Measurements from ENCODE around the gene PITX1.

PITX1 gene

DNA sequence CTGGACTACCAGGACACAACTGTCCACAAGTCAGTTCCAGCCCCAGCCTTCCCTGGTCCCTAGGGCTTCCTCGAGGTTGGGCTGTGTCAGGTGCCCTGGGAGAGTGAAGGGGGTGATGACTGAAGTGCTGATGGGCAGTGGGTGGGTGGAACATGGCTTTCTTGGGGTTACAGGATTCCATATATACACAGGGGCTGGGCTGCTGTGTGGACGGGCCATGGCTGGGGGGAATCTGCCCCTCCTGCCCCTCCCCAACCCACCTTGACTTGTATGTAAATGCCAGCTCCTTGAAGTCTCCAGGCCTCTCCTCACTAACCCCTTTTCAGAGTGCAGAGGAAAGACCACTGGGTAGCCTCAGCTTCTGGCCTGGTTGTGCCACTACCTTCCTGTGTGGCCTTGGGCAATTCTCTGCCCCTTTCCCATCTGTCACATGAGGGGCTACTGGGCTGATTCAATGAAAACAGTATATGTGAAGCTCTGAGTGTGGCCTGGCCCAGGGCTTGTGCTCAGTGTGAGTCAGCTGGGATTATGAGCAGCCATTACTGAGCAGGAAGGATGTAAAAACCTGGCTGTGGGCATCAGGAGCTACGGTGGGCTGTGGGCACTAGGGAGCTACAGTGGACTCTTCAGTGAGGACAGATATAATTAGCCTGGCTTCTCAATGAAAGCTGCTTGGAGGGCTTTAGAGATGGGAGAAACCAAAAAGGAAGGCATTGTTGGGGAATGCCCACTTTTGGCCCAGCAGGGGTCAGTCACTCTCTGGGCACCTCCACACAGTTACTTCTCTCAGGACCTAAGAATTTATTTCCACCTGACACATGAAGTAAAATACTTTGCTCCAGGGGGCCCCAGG lies 23.3 kb downstream of the PITX1 start:
- WGBS (ENCODE audit: insufficient coverage) = 85% methylated on average over 3 of the region's 3 CpGs
- no peaks in the 10 kb centered on the region for H3K4me1 ChIP-seq (ENCODE audit: control extremely low read depth in 1 of 4, control insufficient read depth in 4 of 4, insufficient read depth in 4 of 4, low read length in 3 of 4)
- H3K27me3 ChIP-seq (replicated peaks in 2 of 5; ENCODE audit: control insufficient read depth in 4 of 5, insufficient read depth in 5 of 5, low read length in 4 of 5) = peaks cover 0 to 6% (median 0%) of the 10 kb centered on the region in 5 experiments
- no peaks in the 10 kb centered on the region for H3K36me3 ChIP-seq (ENCODE audit: control insufficient read depth in 4 of 4, insufficient read depth in 4 of 4, low read length in 3 of 4)
- H3K27ac ChIP-seq (ENCODE audit: insufficient read depth in 1 of 2, low read depth in 1 of 2, low read length in 2 of 2, poor library complexity in 1 of 2, severe bottlenecking in 2 of 2) = no peak overlapping the region
- H3K9me3 ChIP-seq (ENCODE audit: control extremely low read depth in 1 of 5, control insufficient read depth in 4 of 5, insufficient read depth in 2 of 5, low read depth in 1 of 5, low read length in 4 of 5) = no peaks in the 10 kb centered on the region
- CTCF ChIA-PET = interaction anchor here (0.6 kb wide), 1 partner anchor 24 kb away, joined by 3 read pairs; no protein-coding TSS in a partner anchor
- H3K4me3 ChIP-seq (ENCODE audit: control insufficient read depth in 1 of 7, extremely low read depth in 1 of 7, insufficient read depth in 4 of 7, low read depth in 2 of 7, low read length in 6 of 7) = no peak overlapping the region
- no peak for DNase-seq
- POLR2A ChIA-PET = no interaction called here

DNA sequence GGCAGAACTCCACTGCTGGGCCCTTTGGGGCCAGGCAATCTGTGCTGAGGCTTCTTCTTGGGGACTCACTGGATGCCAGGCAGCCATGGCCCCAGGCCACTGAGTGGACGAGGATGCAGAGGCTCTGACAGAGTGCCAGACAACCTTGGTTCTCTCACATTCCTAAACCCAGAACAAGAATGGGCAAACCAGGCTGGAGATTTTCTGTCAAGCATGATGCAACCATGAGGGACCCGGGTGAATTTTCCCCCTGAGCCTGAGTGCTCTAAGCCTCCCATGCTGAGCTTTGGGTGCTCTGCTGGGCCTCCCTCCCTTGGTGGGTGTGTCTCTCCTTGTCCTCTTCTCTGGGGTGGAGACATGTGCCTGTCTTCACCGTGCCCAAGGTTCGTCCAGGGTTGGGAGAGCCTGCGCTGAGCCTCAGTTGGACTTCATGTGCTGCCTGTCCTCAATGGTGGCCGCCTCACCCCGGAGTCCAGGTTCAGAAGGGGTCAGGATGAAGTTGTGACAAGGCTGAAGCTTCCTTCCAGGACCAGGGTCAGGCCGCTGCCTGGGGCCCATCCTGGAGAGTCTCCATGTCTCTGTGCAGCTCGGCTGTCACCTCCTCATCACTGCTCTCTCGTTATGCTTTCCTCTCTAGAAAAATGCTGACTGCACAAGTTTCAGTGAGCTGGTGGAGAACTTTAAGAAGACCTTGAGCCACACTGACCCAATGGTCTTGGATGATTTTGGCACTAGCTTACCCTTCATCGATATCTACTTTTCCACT lies 24.1 kb downstream of the PITX1 start:
- 96% methylated on average over 10 of the region's 11 CpGs for WGBS (ENCODE audit: insufficient coverage)
- no peak overlapping the region for H3K27ac ChIP-seq (ENCODE audit: insufficient read depth in 1 of 2, low read depth in 1 of 2, low read length in 2 of 2, poor library complexity in 1 of 2, severe bottlenecking in 2 of 2)
- ChIA-PET CTCF (interaction anchor here (0.6 kb wide), 1 partner anchor 23 kb away, joined by 3 read pairs; no protein-coding TSS in a partner anchor), POLR2A (no interaction called here)
- H3K4me3 ChIP-seq (ENCODE audit: control insufficient read depth in 1 of 7, extremely low read depth in 1 of 7, insufficient read depth in 4 of 7, low read depth in 2 of 7, low read length in 6 of 7) = no peak overlapping the region
- no peaks in the 10 kb centered on the region for H3K36me3 ChIP-seq (ENCODE audit: control insufficient read depth in 4 of 4, insufficient read depth in 4 of 4, low read length in 3 of 4)
- DNase-seq = no peak
- H3K27me3 ChIP-seq (replicated peaks in 2 of 5; ENCODE audit: control insufficient read depth in 4 of 5, insufficient read depth in 5 of 5, low read length in 4 of 5) = peaks cover 0 to 4% (median 0%) of the 10 kb centered on the region in 5 experiments
- H3K4me1 ChIP-seq (ENCODE audit: control extremely low read depth in 1 of 4, control insufficient read depth in 4 of 4, insufficient read depth in 4 of 4, low read length in 3 of 4) = no peaks in the 10 kb centered on the region
- no peaks in the 10 kb centered on the region for H3K9me3 ChIP-seq (ENCODE audit: control extremely low read depth in 1 of 5, control insufficient read depth in 4 of 5, insufficient read depth in 2 of 5, low read depth in 1 of 5, low read length in 4 of 5)

DNA sequence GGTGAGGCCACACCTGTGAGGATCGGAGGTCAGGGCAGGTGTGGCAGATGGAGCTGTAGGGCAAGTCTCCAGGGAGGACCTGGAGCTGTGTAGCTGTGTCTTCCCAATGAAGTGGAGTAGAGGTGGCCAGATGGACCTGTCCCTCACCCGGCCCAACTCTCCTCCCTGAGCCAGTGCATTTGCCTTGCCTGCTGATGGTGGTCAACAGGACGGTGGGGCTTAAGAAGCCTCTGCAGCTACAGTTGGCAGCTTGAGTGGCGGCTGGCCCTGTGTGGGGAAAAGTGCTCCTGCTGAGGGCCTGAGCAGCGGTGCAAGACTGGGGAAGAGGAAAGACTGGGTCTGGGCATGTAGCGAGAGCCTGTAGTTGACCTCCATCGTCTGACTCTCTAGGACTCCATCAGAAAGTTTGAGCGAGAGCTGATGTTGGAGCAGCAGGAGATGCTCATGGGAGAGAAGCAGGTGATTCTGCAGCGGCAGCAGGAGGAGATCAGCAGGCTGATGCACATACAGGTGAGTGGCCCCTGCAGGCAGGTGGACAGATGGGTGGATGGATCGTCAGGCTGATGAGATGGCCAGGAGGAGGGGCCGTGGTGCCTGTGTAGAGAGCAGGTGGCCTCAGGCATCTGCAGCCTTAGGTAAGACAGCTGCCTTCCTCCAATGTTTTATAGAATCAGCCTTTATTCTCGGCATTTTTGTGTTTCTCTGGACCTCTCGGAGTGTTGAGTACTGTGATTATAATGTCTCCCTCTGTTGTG lies 24.9 kb downstream of the PITX1 start:
- Histone ChIP-seq H3K4me1 (ENCODE audit: control extremely low read depth in 1 of 4, control insufficient read depth in 4 of 4, insufficient read depth in 4 of 4, low read length in 3 of 4) (no peaks in the 10 kb centered on the region), H3K4me3 (ENCODE audit: control insufficient read depth in 1 of 7, extremely low read depth in 1 of 7, insufficient read depth in 4 of 7, low read depth in 2 of 7, low read length in 6 of 7) (no peak overlapping the region), H3K9me3 (ENCODE audit: control extremely low read depth in 1 of 5, control insufficient read depth in 4 of 5, insufficient read depth in 2 of 5, low read depth in 1 of 5, low read length in 4 of 5) (no peaks in the 10 kb centered on the region), H3K27ac (ENCODE audit: insufficient read depth in 1 of 2, low read depth in 1 of 2, low read length in 2 of 2, poor library complexity in 1 of 2, severe bottlenecking in 2 of 2) (no peak overlapping the region), H3K36me3 (ENCODE audit: control insufficient read depth in 4 of 4, insufficient read depth in 4 of 4, low read length in 3 of 4) (no peaks in the 10 kb centered on the region), H3K27me3 (replicated peaks in 2 of 5; ENCODE audit: control insufficient read depth in 4 of 5, insufficient read depth in 5 of 5, low read length in 4 of 5) (peaks cover 0 to 4% (median 0%) of the 10 kb centered on the region in 5 experiments)
- 96% methylated on average over 9 of the region's 13 CpGs for whole genome bisulfite sequencing (ENCODE audit: insufficient coverage)
- ChIA-PET CTCF (no interaction called here), POLR2A (no interaction called here)
- DNase-seq = no peak

DNA sequence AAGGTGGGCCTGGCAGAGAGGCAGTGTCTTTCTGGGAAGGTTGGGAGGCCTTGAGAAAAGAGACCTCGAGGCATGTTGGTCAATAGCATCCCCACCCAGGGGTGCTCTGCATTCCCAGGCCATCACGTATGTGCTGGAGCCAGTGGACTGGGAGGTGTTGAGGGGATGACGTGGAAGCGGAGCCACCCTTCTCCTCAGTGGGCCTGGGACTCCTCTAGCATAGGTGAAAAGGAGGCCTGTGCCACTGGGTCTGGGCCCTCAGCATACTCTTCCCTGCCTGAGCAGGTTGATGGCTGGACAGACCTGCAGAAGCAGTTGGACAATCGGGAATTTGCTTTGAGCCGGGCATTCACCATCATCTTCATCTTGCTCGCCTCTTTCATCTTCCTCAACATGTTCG lies 25.5 kb downstream of the PITX1 start:
- Histone ChIP-seq H3K4me1 (ENCODE audit: control extremely low read depth in 1 of 4, control insufficient read depth in 4 of 4, insufficient read depth in 4 of 4, low read length in 3 of 4) (no peaks in the 10 kb centered on the region), H3K9me3 (ENCODE audit: control extremely low read depth in 1 of 5, control insufficient read depth in 4 of 5, insufficient read depth in 2 of 5, low read depth in 1 of 5, low read length in 4 of 5) (no peaks in the 10 kb centered on the region), H3K27me3 (replicated peaks in 2 of 5; ENCODE audit: control insufficient read depth in 4 of 5, insufficient read depth in 5 of 5, low read length in 4 of 5) (peaks cover 0 to 2% (median 0%) of the 10 kb centered on the region in 5 experiments), H3K36me3 (ENCODE audit: control insufficient read depth in 4 of 4, insufficient read depth in 4 of 4, low read length in 3 of 4) (no peaks in the 10 kb centered on the region), H3K27ac (ENCODE audit: insufficient read depth in 1 of 2, low read depth in 1 of 2, low read length in 2 of 2, poor library complexity in 1 of 2, severe bottlenecking in 2 of 2) (no peak overlapping the region), H3K4me3 (ENCODE audit: control insufficient read depth in 1 of 7, extremely low read depth in 1 of 7, insufficient read depth in 4 of 7, low read depth in 2 of 7, low read length in 6 of 7) (no peak overlapping the region)
- DNase-seq = no peak
- WGBS (ENCODE audit: insufficient coverage) = 98% methylated on average over 7 of the region's 8 CpGs
- ChIA-PET POLR2A (no interaction called here), CTCF (no interaction called here)

DNA sequence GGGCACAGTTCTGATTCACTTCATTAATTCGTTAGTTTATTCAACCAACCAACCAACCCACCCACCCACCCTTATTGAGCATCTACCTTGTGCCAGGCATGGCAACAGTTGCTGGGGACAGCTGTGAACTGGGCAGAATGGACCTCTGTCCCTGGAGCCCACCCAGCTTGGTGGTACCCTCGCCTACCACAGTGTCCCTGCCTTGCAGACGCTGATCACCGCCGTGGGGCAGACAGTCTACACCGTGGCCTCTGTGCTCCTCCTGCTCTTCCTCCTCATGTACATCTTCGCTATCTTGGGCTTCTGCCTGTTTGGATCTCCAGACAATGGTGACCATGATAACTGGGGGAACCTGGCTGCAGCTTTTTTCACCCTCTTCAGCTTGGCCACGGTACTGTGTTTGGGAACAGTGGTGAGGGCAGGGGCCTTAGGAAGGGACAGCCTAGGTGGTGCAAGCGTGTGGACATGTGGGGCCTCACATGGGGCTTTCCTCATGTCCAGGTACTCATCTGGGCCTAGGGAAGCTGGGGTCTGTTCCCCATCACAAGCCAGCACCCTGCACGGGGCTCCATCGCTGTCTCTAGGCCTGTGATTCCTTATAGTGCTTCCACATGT lies 26.2 kb downstream of the PITX1 start:
- WGBS (ENCODE audit: insufficient coverage) = 93% methylated on average over 9 of the region's 11 CpGs
- DNase-seq = no peak
- Histone ChIP-seq H3K27me3 (replicated peaks in 2 of 5; ENCODE audit: control insufficient read depth in 4 of 5, insufficient read depth in 5 of 5, low read length in 4 of 5) (peaks cover 0 to 2% (median 0%) of the 10 kb centered on the region in 5 experiments), H3K4me1 (ENCODE audit: control extremely low read depth in 1 of 4, control insufficient read depth in 4 of 4, insufficient read depth in 4 of 4, low read length in 3 of 4) (no peaks in the 10 kb centered on the region), H3K27ac (ENCODE audit: insufficient read depth in 1 of 2, low read depth in 1 of 2, low read length in 2 of 2, poor library complexity in 1 of 2, severe bottlenecking in 2 of 2) (no peak overlapping the region), H3K9me3 (ENCODE audit: control extremely low read depth in 1 of 5, control insufficient read depth in 4 of 5, insufficient read depth in 2 of 5, low read depth in 1 of 5, low read length in 4 of 5) (no peaks in the 10 kb centered on the region), H3K4me3 (ENCODE audit: control insufficient read depth in 1 of 7, extremely low read depth in 1 of 7, insufficient read depth in 4 of 7, low read depth in 2 of 7, low read length in 6 of 7) (no peak overlapping the region), H3K36me3 (ENCODE audit: control insufficient read depth in 4 of 4, insufficient read depth in 4 of 4, low read length in 3 of 4) (no peaks in the 10 kb centered on the region)
- ChIA-PET POLR2A (no interaction called here), CTCF (no interaction called here)

DNA sequence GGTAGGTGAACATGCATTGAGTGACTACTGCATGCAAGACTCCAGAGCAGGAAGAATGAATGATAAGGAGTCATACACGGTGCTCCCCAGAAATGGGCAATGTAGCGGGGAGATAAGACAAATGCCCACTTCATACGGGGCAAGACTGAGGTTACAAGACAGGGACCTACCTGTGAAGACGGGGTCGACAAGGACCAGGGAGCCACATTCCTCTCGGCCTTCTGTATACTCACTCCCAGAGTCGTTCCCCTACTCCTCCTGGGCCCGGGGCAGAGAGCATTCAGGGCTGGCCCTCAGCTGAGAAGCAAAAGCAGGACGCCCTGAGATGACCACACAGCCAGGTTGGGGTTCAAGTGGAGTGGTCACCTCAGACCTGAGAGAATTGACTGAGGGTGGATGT lies 26.7 kb downstream of the PITX1 start:
- POLR2A ChIA-PET = no interaction called here
- CTCF ChIA-PET = no interaction called here
- Histone ChIP-seq H3K4me3 (ENCODE audit: control insufficient read depth in 1 of 7, extremely low read depth in 1 of 7, insufficient read depth in 4 of 7, low read depth in 2 of 7, low read length in 6 of 7) (no peak overlapping the region), H3K9me3 (ENCODE audit: control extremely low read depth in 1 of 5, control insufficient read depth in 4 of 5, insufficient read depth in 2 of 5, low read depth in 1 of 5, low read length in 4 of 5) (no peaks in the 10 kb centered on the region), H3K4me1 (ENCODE audit: control extremely low read depth in 1 of 4, control insufficient read depth in 4 of 4, insufficient read depth in 4 of 4, low read length in 3 of 4) (no peaks in the 10 kb centered on the region), H3K27me3 (replicated peaks in 2 of 5; ENCODE audit: control insufficient read depth in 4 of 5, insufficient read depth in 5 of 5, low read length in 4 of 5) (peaks cover 0 to 2% (median 0%) of the 10 kb centered on the region in 5 experiments), H3K27ac (ENCODE audit: insufficient read depth in 1 of 2, low read depth in 1 of 2, low read length in 2 of 2, poor library complexity in 1 of 2, severe bottlenecking in 2 of 2) (no peak overlapping the region), H3K36me3 (ENCODE audit: control insufficient read depth in 4 of 4, insufficient read depth in 4 of 4, low read length in 3 of 4) (no peaks in the 10 kb centered on the region)
- no peak for DNase-seq
- WGBS (ENCODE audit: insufficient coverage) = 96% methylated on average over 8 of the region's 9 CpGs

All from common myeloid progenitor, CD34-positive (primary cell).